ENCODE data around the gene CEACAM4. TPM values are rescaled to one million over a fixed set of nuclear protein-coding genes. Genes with fewer than 3 reads are reported as not detected.

The CEACAM4 gene
- total RNA-seq, 3 donors from 2014 or later: 0.25 to 1.2 TPM; not detected in 1

- Histone ChIP-seq H3K9me3 (peaks cover 3% of the 10 kb centered on the region), H3K36me3 (ENCODE audit: low read depth) (no peaks in the 10 kb centered on the region), H3K4me3 (no peak overlapping the region), H3K4me1 (ENCODE audit: low read depth) (no peaks in the 10 kb centered on the region)
- DNase-seq (no peak), ATAC-seq (no peak)
- TF ChIP-seq CTCF (IDR thresholded peaks at IDR 0.05): no peak
- intact Hi-C loops (cut with DNase I, micrococcal nuclease): no loop called here
These were observed 10.6 kb upstream of the CEACAM4 start for GRCh38 chr19:41637484-41637883.

- Histone ChIP-seq H3K4me3 (no peak overlapping the region), H3K9me3 (peaks cover 16% of the 10 kb centered on the region), H3K4me1 (ENCODE audit: low read depth) (no peaks in the 10 kb centered on the region), H3K36me3 (ENCODE audit: low read depth) (no peaks in the 10 kb centered on the region)
- DNase-seq: no peak
- TF ChIP-seq CTCF (IDR thresholded peaks at IDR 0.05): no peak
- intact Hi-C loops (cut with DNase I, micrococcal nuclease): no loop called here
- ATAC-seq: no peak
These were observed 1.2 kb upstream of the CEACAM4 start for GRCh38 chr19:41627966-41628675.

- intact Hi-C loops (cut with DNase I, micrococcal nuclease): no loop called here
- Histone ChIP-seq H3K4me3 (no peak overlapping the region), H3K9me3 (peaks cover 14% of the 10 kb centered on the region), H3K4me1 (ENCODE audit: low read depth) (no peaks in the 10 kb centered on the region), H3K36me3 (ENCODE audit: low read depth) (no peaks in the 10 kb centered on the region)
- DNase-seq (no peak), ATAC-seq (no peak)
- TF ChIP-seq CTCF (IDR thresholded peaks at IDR 0.05): no peak
These were observed 596 bp downstream of the CEACAM4 start for GRCh38 chr19:41626278-41626677.

- no peak overlapping the region for H3K4me3 ChIP-seq
- peaks cover under 1% of the 10 kb centered on the region for H3K9me3 ChIP-seq
- H3K36me3 ChIP-seq (ENCODE audit: low read depth): no peaks in the 10 kb centered on the region
- ATAC-seq: no peak
- intact Hi-C loops (cut with DNase I, micrococcal nuclease): no loop called here
- H3K4me1 ChIP-seq (ENCODE audit: low read depth): no peaks in the 10 kb centered on the region
- no peak for DNase-seq
- TF ChIP-seq CTCF (IDR thresholded peaks at IDR 0.05): no peak
These were observed 1.9 kb downstream of the CEACAM4 start for GRCh38 chr19:41624937-41625336.

- intact Hi-C loops (cut with DNase I, micrococcal nuclease): no loop called here
- no peaks in the 10 kb centered on the region for H3K36me3 ChIP-seq (ENCODE audit: low read depth)
- H3K9me3 ChIP-seq: no peaks in the 10 kb centered on the region
- H3K4me3 ChIP-seq: no peak overlapping the region
- no peak for DNase-seq
- no peak for ATAC-seq
- no peak for TF ChIP-seq CTCF (IDR thresholded peaks at IDR 0.05)
- no peaks in the 10 kb centered on the region for H3K4me1 ChIP-seq (ENCODE audit: low read depth)
These were observed 2.4 kb downstream of the CEACAM4 start for GRCh38 chr19:41624515-41624914.

- DNase-seq: no peak
- ATAC-seq: no peak
- Histone ChIP-seq H3K9me3 (no peaks in the 10 kb centered on the region), H3K36me3 (ENCODE audit: low read depth) (no peaks in the 10 kb centered on the region), H3K4me3 (no peak overlapping the region), H3K4me1 (ENCODE audit: low read depth) (no peaks in the 10 kb centered on the region)
- no peak for TF ChIP-seq CTCF (IDR thresholded peaks at IDR 0.05)
- intact Hi-C loops (cut with DNase I, micrococcal nuclease): no loop called here
These were observed 3.5 kb downstream of the CEACAM4 start for GRCh38 chr19:41623360-41623759.

Measured in mucosa of descending colon (tissue), 3 donors.